HepG2 (cell line): ENCODE results near the gene SYMPK. TPM values are rescaled to one million over a fixed set of nuclear protein-coding genes. Genes with fewer than 3 reads are reported as not detected.

Source experiments
- AGO2 ChIP-seq: fragments of 200-400 bp; formaldehyde crosslinking; optimal IDR thresholded peaks from 2 replicates; pipeline ENCODE3; 2017; ENCODE audit warnings: mild to moderate bottlenecking, low read depth, low read length, moderate library complexity
- FOXA1 ChIP-seq, 2 experiments: fragments of 450-650 bp in 1 of 2; sonication (generic) in 1 of 2; formaldehyde crosslinking in 1 of 2; IDR thresholded peaks; 2 replicates each; pipeline versions ENCODE4 v1.4.0 to v1.6.1; 2016 to 2020; ENCODE audit warnings: missing genetic modification reagents in 1 of 2
- HDAC2 ChIP-seq: sonication (generic); formaldehyde crosslinking; IDR thresholded peaks from 2 replicates; pipeline ENCODE4 v1.4.0; 2020; ENCODE audit warnings: missing genetic modification reagents
- MZF1 ChIP-seq: sonication (generic); formaldehyde crosslinking; IDR thresholded peaks from 2 replicates; pipeline ENCODE4 v1.8.1; 2023; ENCODE audit warnings: mild to moderate bottlenecking, missing genetic modification reagents, borderline replicate concordance
- NFKB2 ChIP-seq: sonication (generic); formaldehyde crosslinking; IDR thresholded peaks from 2 replicates; pipeline ENCODE4 v1.4.0; 2020; ENCODE audit warnings: missing genetic modification reagents, borderline replicate concordance
- RELA ChIP-seq: sonication (generic); formaldehyde crosslinking; IDR thresholded peaks from 2 replicates; pipeline ENCODE4 v1.4.0; 2020; ENCODE audit warnings: missing genetic modification reagents
- SATB2 ChIP-seq: sonication (generic); formaldehyde crosslinking; IDR thresholded peaks from 2 replicates; pipeline ENCODE4 v1.5.0; 2020; ENCODE audit warnings: missing genetic modification reagents
- TAF15 ChIP-seq: fragments of 200-400 bp; formaldehyde crosslinking; IDR thresholded peaks from one replicate; pipeline ENCODE4 v1.6.1; 2018; ENCODE audit warnings: mild to moderate bottlenecking, low read depth, low read length; ENCODE audit not compliant: poor library complexity, severe bottlenecking
- TARDBP ChIP-seq: sonication (generic); formaldehyde crosslinking; IDR thresholded peaks from 2 replicates; pipeline ENCODE4 v1.8.0; 2022; ENCODE audit warnings: mild to moderate bottlenecking, missing genetic modification reagents
- YEATS4 ChIP-seq: sonication (generic); formaldehyde crosslinking; IDR thresholded peaks from 2 replicates; pipeline ENCODE4 v1.4.0; 2020; ENCODE audit warnings: missing genetic modification reagents, borderline replicate concordance
- ZNF10 ChIP-seq: sonication (generic); formaldehyde crosslinking; IDR thresholded peaks from 2 replicates; pipeline ENCODE4 v1.4.0; 2020; ENCODE audit warnings: mild to moderate bottlenecking, low read depth, missing genetic modification reagents, borderline replicate concordance
- ZNF121 ChIP-seq: sonication (generic); formaldehyde crosslinking; IDR thresholded peaks from 2 replicates; pipeline ENCODE4 v1.5.0; 2020; ENCODE audit warnings: mild to moderate bottlenecking, missing genetic modification reagents
- ZNF382 ChIP-seq: sonication (generic); formaldehyde crosslinking; IDR thresholded peaks from 2 replicates; pipeline ENCODE4 v1.5.0; 2020; ENCODE audit warnings: missing genetic modification reagents, mild to moderate bottlenecking, borderline replicate concordance
- ZNF441 ChIP-seq: sonication (generic); formaldehyde crosslinking; IDR thresholded peaks from 2 replicates; pipeline ENCODE4 v1.7.0; 2021; ENCODE audit warnings: missing genetic modification reagents, borderline replicate concordance
- ZNF446 ChIP-seq: sonication (generic); formaldehyde crosslinking; IDR thresholded peaks from 2 replicates; pipeline ENCODE4 v1.5.0; 2020; ENCODE audit warnings: mild to moderate bottlenecking, missing genetic modification reagents
- ZNF660 ChIP-seq: sonication (generic); formaldehyde crosslinking; IDR thresholded peaks from 2 replicates; pipeline ENCODE4 v1.5.1; 2020; ENCODE audit warnings: mild to moderate bottlenecking, low read depth, missing genetic modification reagents, borderline replicate concordance
- ZNF713 ChIP-seq: sonication (generic); formaldehyde crosslinking; IDR thresholded peaks from 2 replicates; pipeline ENCODE4 v1.4.0; 2020; ENCODE audit warnings: mild to moderate bottlenecking, missing genetic modification reagents
- ZNF749 ChIP-seq: sonication (generic); formaldehyde crosslinking; IDR thresholded peaks from 2 replicates; pipeline ENCODE4 v1.8.0; 2022; ENCODE audit warnings: mild to moderate bottlenecking, missing genetic modification reagents, moderate library complexity, borderline replicate concordance
- polyA plus RNA-seq, 8 experiments: library from polyadenylated mRNA; depleted of rRNA in 3 of 8; stranded (reverse) in 7 of 8; unstranded in 1 of 8; fragments of >200 nt; fragmentation: Illumina TruSeq in 4 of 8; extraction: Trizol in 4 of 8; gene quantifications; 2 replicates each; pipeline versions ENCODE4 v1.2.1 to v1.2.3, GENCODE V29; 2011 to 2016; ENCODE audit warnings: low read depth in 4 of 8, missing spikeins in 1 of 8, mixed read lengths in 1 of 8; ENCODE audit not compliant: insufficient read depth in 1 of 8
- total RNA-seq, 5 experiments: library from RNA; depleted of rRNA; stranded (reverse); fragments of >200 nt; fragmentation: Illumina TruSeq; extraction: Trizol; gene quantifications; 2 replicates each; pipeline ENCODE4 v1.2.3, GENCODE V29; 2016; ENCODE audit warnings: low read depth in 1 of 5
- TF ChIP-seq, protein P1 (sequence below): sonication (generic); formaldehyde crosslinking; IDR thresholded peaks from 2 replicates; pipeline ENCODE4 v1.5.0; 2020; ENCODE audit warnings: missing genetic modification reagents, mild to moderate bottlenecking, borderline replicate concordance
- TF ChIP-seq, protein P2 (sequence below): sonication (generic); formaldehyde crosslinking; IDR thresholded peaks from 2 replicates; pipeline ENCODE4 v1.9.0; 2022; ENCODE audit warnings: missing genetic modification reagents, mild to moderate bottlenecking, borderline replicate concordance
- TF ChIP-seq, protein P3 (sequence below): sonication (generic); formaldehyde crosslinking; IDR thresholded peaks from 2 replicates; pipeline ENCODE4 v1.5.0; 2020; ENCODE audit warnings: mild to moderate bottlenecking, missing genetic modification reagents
- TF ChIP-seq, protein P4 (sequence below): sonication (generic); formaldehyde crosslinking; IDR thresholded peaks from 2 replicates; pipeline ENCODE4 v1.8.1; 2023; ENCODE audit warnings: missing genetic modification reagents, inconsistent platforms, borderline replicate concordance

SYMPK gene
- total and polyA plus RNA-seq, 2 of the 13 experiments (the other 11 are each of a cell fraction or from before 2014, with no cell fraction given): 21.9 to 55.7 TPM

DNA sequence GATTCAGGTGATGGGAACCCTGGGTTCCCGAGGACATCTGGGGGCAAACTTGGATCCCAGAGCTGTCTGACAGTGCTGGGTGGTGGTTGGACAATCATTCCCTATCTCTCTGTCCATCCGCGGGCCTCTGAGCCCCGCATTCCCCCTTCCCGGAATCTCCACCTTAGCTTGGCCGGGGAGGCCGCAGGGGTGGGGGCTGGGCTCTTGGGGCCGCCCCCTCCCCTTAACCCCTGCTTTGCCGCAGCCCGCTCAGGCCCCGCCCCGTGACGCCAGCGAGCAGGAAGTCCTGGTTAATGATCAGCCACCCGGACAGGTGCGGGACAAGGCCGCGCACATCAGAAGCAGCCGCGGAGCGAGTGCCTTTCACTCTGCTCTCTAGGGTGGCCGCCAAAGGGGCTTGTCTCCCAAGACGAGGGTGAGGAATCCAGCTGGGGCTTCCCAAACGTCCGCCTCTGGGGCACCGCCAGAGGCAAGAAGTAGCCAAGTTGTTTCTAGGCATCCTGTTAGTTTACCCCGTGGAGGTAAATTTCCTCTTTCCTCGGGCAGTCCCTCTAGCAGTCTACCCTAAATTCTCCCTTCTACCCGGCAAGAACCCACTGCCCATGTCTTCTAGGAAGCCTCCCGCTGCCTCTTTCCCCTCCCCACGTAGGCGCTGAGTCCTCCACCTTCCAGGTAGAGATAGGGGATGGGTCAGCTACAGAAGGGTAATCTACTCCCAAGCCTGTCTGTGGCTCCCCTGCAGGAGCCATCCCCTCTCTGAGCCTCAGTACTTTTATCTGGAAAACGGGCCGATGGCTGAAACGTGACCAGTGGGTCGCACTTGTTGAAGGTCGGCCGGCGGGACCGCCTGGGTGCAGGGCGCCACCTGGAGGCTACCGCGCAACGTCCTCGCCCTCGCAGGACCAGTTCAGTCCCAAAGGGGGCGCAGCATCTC, 20.0 kb upstream of the SYMPK start (continued):
- TF ChIP-seq TARDBP (CRISPR knock-in tag) (peak; percentile 96), RELA (CRISPR knock-in tag) (0 out of 2 replicates have a peak, but pooled peaks have one; percentile 77), ZNF121 (peak; percentile 84), ZNF446 (no peak), ZNF382 (no peak), YEATS4 (peak; percentile 51), TAF15 (peak; percentile 94), AGO2 (peak; percentile 95), ZNF10 (no peak), ZNF660 (CRISPR knock-in tag) (no peak), NFKB2 (peak; percentile 81; the same call in 1 of the 2 replicates), MZF1 (CRISPR knock-in tag) (no peak; the same call in 1 of the 2 replicates), ZNF713 (CRISPR knock-in tag) (peak; percentile 29; the same call in 1 of the 2 replicates), ZNF749 (CRISPR knock-in tag) (no peak), ZNF441 (peak; percentile 62; the same call in 1 of the 2 replicates), HDAC2 (peak; percentile 86), FOXA1 (IDR thresholded peaks at IDR 0.05) (no peak), FOXA1 (CRISPR knock-in tag; IDR thresholded peaks at IDR 0.05) (peak; percentile 51; the same call in 1 of the 2 replicates), SATB2 (CRISPR knock-in tag) (no peak)
- TF ChIP-seq, protein P1, sequence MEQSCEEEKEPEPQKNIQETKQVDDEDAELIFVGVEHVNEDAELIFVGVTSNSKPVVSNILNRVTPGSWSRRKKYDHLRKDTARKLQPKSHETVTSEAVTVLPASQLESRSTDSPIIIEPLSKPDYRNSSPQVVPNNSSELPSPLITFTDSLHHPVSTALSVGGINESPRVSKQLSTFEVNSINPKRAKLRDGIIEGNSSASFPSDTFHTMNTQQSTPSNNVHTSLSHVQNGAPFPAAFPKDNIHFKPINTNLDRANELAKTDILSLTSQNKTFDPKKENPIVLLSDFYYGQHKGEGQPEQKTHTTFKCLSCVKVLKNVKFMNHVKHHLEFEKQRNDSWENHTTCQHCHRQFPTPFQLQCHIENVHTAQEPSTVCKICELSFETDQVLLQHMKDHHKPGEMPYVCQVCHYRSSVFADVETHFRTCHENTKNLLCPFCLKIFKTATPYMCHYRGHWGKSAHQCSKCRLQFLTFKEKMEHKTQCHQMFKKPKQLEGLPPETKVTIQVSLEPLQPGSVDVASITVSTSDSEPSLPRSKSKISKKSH (CRISPR knock-in tag): no peak; the same call in 1 of the 2 replicates
- TF ChIP-seq, protein P2, sequence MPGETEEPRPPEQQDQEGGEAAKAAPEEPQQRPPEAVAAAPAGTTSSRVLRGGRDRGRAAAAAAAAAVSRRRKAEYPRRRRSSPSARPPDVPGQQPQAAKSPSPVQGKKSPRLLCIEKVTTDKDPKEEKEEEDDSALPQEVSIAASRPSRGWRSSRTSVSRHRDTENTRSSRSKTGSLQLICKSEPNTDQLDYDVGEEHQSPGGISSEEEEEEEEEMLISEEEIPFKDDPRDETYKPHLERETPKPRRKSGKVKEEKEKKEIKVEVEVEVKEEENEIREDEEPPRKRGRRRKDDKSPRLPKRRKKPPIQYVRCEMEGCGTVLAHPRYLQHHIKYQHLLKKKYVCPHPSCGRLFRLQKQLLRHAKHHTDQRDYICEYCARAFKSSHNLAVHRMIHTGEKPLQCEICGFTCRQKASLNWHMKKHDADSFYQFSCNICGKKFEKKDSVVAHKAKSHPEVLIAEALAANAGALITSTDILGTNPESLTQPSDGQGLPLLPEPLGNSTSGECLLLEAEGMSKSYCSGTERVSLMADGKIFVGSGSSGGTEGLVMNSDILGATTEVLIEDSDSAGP: peak; percentile 33
- TF ChIP-seq, protein P3, sequence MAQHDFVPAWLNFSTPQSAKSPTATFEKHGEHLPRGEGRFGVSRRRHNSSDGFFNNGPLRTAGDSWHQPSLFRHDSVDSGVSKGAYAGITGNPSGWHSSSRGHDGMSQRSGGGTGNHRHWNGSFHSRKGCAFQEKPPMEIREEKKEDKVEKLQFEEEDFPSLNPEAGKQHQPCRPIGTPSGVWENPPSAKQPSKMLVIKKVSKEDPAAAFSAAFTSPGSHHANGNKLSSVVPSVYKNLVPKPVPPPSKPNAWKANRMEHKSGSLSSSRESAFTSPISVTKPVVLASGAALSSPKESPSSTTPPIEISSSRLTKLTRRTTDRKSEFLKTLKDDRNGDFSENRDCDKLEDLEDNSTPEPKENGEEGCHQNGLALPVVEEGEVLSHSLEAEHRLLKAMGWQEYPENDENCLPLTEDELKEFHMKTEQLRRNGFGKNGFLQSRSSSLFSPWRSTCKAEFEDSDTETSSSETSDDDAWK (CRISPR knock-in tag): no peak
- TF ChIP-seq, protein P4, sequence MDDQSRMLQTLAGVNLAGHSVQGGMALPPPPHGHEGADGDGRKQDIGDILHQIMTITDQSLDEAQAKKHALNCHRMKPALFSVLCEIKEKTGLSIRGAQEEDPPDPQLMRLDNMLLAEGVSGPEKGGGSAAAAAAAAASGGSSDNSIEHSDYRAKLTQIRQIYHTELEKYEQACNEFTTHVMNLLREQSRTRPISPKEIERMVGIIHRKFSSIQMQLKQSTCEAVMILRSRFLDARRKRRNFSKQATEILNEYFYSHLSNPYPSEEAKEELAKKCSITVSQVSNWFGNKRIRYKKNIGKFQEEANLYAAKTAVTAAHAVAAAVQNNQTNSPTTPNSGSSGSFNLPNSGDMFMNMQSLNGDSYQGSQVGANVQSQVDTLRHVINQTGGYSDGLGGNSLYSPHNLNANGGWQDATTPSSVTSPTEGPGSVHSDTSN (CRISPR knock-in tag): 0 out of 2 replicates have a peak, but pooled peaks have one; percentile 61
